HepG2 (cell line): ENCODE data around the gene ASB16. TPM values are rescaled to one million over a fixed set of nuclear protein-coding genes. Genes with fewer than 3 reads are reported as not detected.

Source experiments
- ARID5B ChIP-seq: IDR thresholded peaks from 2 replicates; pipeline ENCODE4 v1.4.0; 2020; ENCODE audit warnings: mild to moderate bottlenecking, missing genetic modification reagents
- BCL3 ChIP-seq: sonication (generic); formaldehyde crosslinking; IDR thresholded peaks from 2 replicates; pipeline ENCODE4 v1.5.1; 2020; ENCODE audit warnings: mild to moderate bottlenecking, missing genetic modification reagents, moderate library complexity
- CHD2 ChIP-seq: IDR thresholded peaks from 2 replicates; pipeline ENCODE4 v1.6.1; 2011; ENCODE audit warnings: low read depth, low read length, improper control_type of control experiment
- FOSL2 ChIP-seq: sonication (generic); formaldehyde crosslinking; IDR thresholded peaks from 2 replicates; pipeline ENCODE4 v1.4.0; 2020; ENCODE audit warnings: missing genetic modification reagents
- HMG20A ChIP-seq: IDR thresholded peaks from 2 replicates; pipeline ENCODE4 v1.6.1; 2016; ENCODE audit warnings: borderline replicate concordance
- HNF4A ChIP-seq: sonication (generic); formaldehyde crosslinking; IDR thresholded peaks from 2 replicates; pipeline ENCODE4 v1.4.0; 2020; ENCODE audit warnings: missing genetic modification reagents
- HNF4G ChIP-seq, 2 experiments: sonication (generic) in 1 of 2; formaldehyde crosslinking in 1 of 2; IDR thresholded peaks; 2 replicates each; pipeline versions ENCODE4 v1.4.0 to v1.6.1; 2011 to 2020; ENCODE audit warnings: borderline replicate concordance in 2 of 2, low read depth in 2 of 2, mild to moderate bottlenecking in 2 of 2, low read length in 1 of 2, missing genetic modification reagents in 1 of 2, moderate library complexity in 1 of 2
- HNRNPL ChIP-seq: fragments of 200-400 bp; formaldehyde crosslinking; IDR thresholded peaks from 2 replicates; pipeline ENCODE4 v1.6.1; 2017; ENCODE audit warnings: mild to moderate bottlenecking, low read depth, low read length
- KLF16 ChIP-seq, 2 experiments: sonication (generic) in 1 of 2; formaldehyde crosslinking in 1 of 2; IDR thresholded peaks; 2 replicates each; pipeline versions ENCODE4 v1.6.1 to v1.8.0; 2016 to 2023; ENCODE audit warnings: missing genetic modification reagents in 2 of 2, missing compliant biosample characterization in 1 of 2
- MAFF ChIP-seq: IDR thresholded peaks from 2 replicates; pipeline ENCODE4 v1.6.1; 2011; ENCODE audit warnings: low read depth, low read length, improper control_type of control experiment
- PHF21A ChIP-seq: sonication (generic); formaldehyde crosslinking; IDR thresholded peaks from 2 replicates; pipeline ENCODE4 v1.5.0; 2020; ENCODE audit warnings: mild to moderate bottlenecking, missing genetic modification reagents
- SNAPC2 ChIP-seq: sonication (generic); formaldehyde crosslinking; IDR thresholded peaks from 2 replicates; pipeline ENCODE4 v1.8.1; 2022; ENCODE audit warnings: mild to moderate bottlenecking, missing genetic modification reagents
- SOX13 ChIP-seq, 3 experiments: fragments of 450-650 bp in 1 of 3; sonication (generic) in 1 of 3; formaldehyde crosslinking in 1 of 3; IDR thresholded peaks in 2 of 3; conservative IDR thresholded peaks in 1 of 3; 2 replicates each; pipeline versions ENCODE4 v1.5.0 to v1.6.1; 2016 to 2020; ENCODE audit warnings: antibody characterized with exemption in 1 of 3, mild to moderate bottlenecking in 1 of 3, missing compliant biosample characterization in 1 of 3, missing genetic modification reagents in 1 of 3, moderate library complexity in 1 of 3
- SOX6 ChIP-seq, 2 experiments: fragments of 450-650 bp in 1 of 2; sonication (generic) in 1 of 2; formaldehyde crosslinking in 1 of 2; IDR thresholded peaks; 2 replicates each; pipeline versions ENCODE4 v1.4.0 to v1.6.1; 2017 to 2020; ENCODE audit warnings: antibody characterized with exemption in 1 of 2, mild to moderate bottlenecking in 1 of 2, missing genetic modification reagents in 1 of 2
- YEATS2 ChIP-seq: sonication (generic); formaldehyde crosslinking; IDR thresholded peaks from 2 replicates; pipeline ENCODE4 v1.4.0; 2020; ENCODE audit warnings: missing genetic modification reagents, borderline replicate concordance
- ZBTB33 ChIP-seq: sonication (generic); formaldehyde crosslinking; IDR thresholded peaks from 2 replicates; pipeline ENCODE4 v1.4.0; 2020; ENCODE audit warnings: missing genetic modification reagents
- ZNF432 ChIP-seq: sonication (generic); formaldehyde crosslinking; IDR thresholded peaks from 2 replicates; pipeline ENCODE4 v1.5.0; 2020; ENCODE audit warnings: missing genetic modification reagents, mild to moderate bottlenecking, borderline replicate concordance
- ZNF768 ChIP-seq: sonication (generic); formaldehyde crosslinking; IDR thresholded peaks from 2 replicates; pipeline ENCODE4 v1.4.0; 2020; ENCODE audit warnings: missing genetic modification reagents
- ZSCAN30 ChIP-seq: sonication (generic); formaldehyde crosslinking; IDR thresholded peaks from 2 replicates; pipeline ENCODE4 v1.5.0; 2020; ENCODE audit warnings: mild to moderate bottlenecking, missing genetic modification reagents
- polyA plus RNA-seq, 8 experiments: library from polyadenylated mRNA; depleted of rRNA in 3 of 8; stranded (reverse) in 7 of 8; unstranded in 1 of 8; fragments of >200 nt; fragmentation: Illumina TruSeq in 4 of 8; extraction: Trizol in 4 of 8; gene quantifications; 2 replicates each; pipeline versions ENCODE4 v1.2.1 to v1.2.3, GENCODE V29; 2011 to 2016; ENCODE audit warnings: low read depth in 4 of 8, missing spikeins in 1 of 8, mixed read lengths in 1 of 8; ENCODE audit not compliant: insufficient read depth in 1 of 8
- total RNA-seq, 5 experiments: library from RNA; depleted of rRNA; stranded (reverse); fragments of >200 nt; fragmentation: Illumina TruSeq; extraction: Trizol; gene quantifications; 2 replicates each; pipeline ENCODE4 v1.2.3, GENCODE V29; 2016; ENCODE audit warnings: low read depth in 1 of 5

ASB16 gene
- total and polyA plus RNA-seq, 2 of the 13 experiments (the other 11 are each of a cell fraction or from before 2014, with no cell fraction given) = 0.07 TPM; not detected in 1

GRCh38 chr17:44184212-44184810 lies 13.8 kb downstream of the ASB16 start (continued):
- TF ChIP-seq SNAPC2 (CRISPR knock-in tag) (no peak), HNRNPL (no peak), ZBTB33 (peak; percentile 80), SOX6 (IDR thresholded peaks at IDR 0.05) (no peak), SOX6 (CRISPR knock-in tag; IDR thresholded peaks at IDR 0.05) (peak; percentile 39; the same call in 1 of the 2 replicates), PHF21A (CRISPR knock-in tag) (peak; percentile 39; the same call in 1 of the 2 replicates), FOSL2 (CRISPR knock-in tag) (peak; percentile 30; the same call in 1 of the 2 replicates), KLF16 (CRISPR knock-in tag; IDR thresholded peaks at IDR 0.05) (peak in 1 of 2 experiments; percentile 31; a peak in 1 of 4 replicates), CHD2 (no peak), ZNF432 (CRISPR knock-in tag) (no peak), ZNF768 (no peak), HMG20A (CRISPR knock-in tag) (peak; percentile 47; the same call in 1 of the 2 replicates), MAFF (no peak), SOX13 (IDR thresholded peaks at IDR 0.05) (no peak), SOX13 (CRISPR knock-in tag; conservative IDR thresholded peaks at IDR 0.05 in 1 of 2, IDR thresholded peaks at IDR 0.05 in 1 of 2) (0 out of 4 replicates have a peak, but pooled peaks of 1 of the 2 experiments have one; percentile 22), ZSCAN30 (no peak), ARID5B (CRISPR knock-in tag) (peak; percentile 65), YEATS2 (CRISPR knock-in tag) (no peak), HNF4A (CRISPR knock-in tag) (peak; percentile 43; the same call in 1 of the 2 replicates), HNF4G (IDR thresholded peaks at IDR 0.05; ENCODE audit: borderline replicate concordance, low read depth, low read length) (peak; percentile 18; the same call in 1 of the 2 replicates), HNF4G (CRISPR knock-in tag; IDR thresholded peaks at IDR 0.05; ENCODE audit: borderline replicate concordance, low read depth) (no peak), BCL3 (no peak)
